ENCODE results near the gene PTDSS2.

GRCh38 chr11:417652-418342 is 32.3 kb upstream of the PTDSS2 start:
- TF ChIP-seq RAD21 (IDR thresholded peaks at IDR 0.05) (no peak), REST (IDR thresholded peaks at IDR 0.05) (no peak), GABPA (IDR thresholded peaks at IDR 0.05 in 1 of 2, conservative IDR thresholded peaks at IDR 0.05 in 1 of 2) (no peak), CTCF (IDR thresholded peaks at IDR 0.05; ENCODE audit: low read depth, low read length, missing input control) (no peak), MAX (IDR thresholded peaks at IDR 0.05) (no peak), ATF3 (IDR thresholded peaks at IDR 0.05) (no peak), YY1 (IDR thresholded peaks at IDR 0.05) (no peak), ZBTB33 (IDR thresholded peaks at IDR 0.05) (no peak), HNF4G (IDR thresholded peaks at IDR 0.05) (no peak), TAF1 (conservative IDR thresholded peaks at IDR 0.05) (no peak), SP1 (IDR thresholded peaks at IDR 0.05) (no peak), EGR1 (IDR thresholded peaks at IDR 0.05; ENCODE audit: low read depth in 2 of 2) (no peak), HNF4A (conservative IDR thresholded peaks at IDR 0.05) (no peak)
